Measurements from ENCODE around the gene COL25A1.
A peak's percentile ranks its signal among the peaks of the same experiment; 100 is the strongest.
"Not testable (repeated sequence)": the region's sequence is repeated elsewhere in the genome, so short reads cannot be mapped to it uniquely, and the experiment has no call there.

COL25A1 gene

DNA sequence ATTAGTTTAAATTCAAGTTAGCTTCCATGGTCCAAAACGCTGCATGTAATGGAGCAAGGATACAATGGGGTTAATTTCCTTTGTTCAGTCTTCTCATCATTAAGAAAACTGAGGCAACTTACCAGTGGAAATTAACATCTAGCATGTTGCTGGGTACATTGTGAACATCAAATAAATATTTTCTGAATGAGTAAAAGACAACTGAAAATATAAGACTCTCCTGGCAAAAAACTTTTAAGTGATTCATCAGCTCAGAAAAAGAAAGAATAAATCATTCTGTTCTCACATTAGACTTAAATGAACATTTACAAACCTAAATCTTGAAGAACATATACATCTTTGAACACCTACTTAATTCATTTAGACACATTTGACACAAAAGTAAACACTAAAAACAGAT is 401.2 kb downstream of the COL25A1 start:
- no peak for DNase-seq

GRCh38 chr4:108900018-108900580 is 402.4 kb downstream of the COL25A1 start:
- no peak for DNase-seq

- DNase-seq: no peak
Observed at GRCh38 chr4:108893468-108893867, 409.0 kb downstream of the COL25A1 start.

- no peak for DNase-seq
Observed at GRCh38 chr4:108891896-108892590, 410.4 kb downstream of the COL25A1 start.

DNA sequence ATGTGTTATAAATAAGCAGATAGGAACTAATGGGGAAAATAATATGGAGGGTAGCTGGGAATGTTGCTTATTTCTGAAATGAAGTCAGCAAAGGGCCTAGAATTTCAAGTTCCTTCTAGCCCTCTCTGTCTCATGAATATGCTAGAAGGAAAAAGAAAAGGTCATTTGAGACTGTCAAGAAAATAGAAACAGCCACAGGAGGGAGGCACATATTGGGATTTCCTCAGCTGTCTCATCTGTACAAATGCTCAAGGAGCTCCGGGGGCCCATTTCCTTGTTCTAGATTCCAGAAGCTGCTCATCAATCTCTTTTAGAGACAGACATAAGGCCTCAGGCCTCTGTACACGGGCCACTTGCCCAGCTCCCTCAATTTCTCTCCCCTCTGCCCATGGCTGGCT is 412.0 kb downstream of the COL25A1 start:
- no peak for DNase-seq

DNA sequence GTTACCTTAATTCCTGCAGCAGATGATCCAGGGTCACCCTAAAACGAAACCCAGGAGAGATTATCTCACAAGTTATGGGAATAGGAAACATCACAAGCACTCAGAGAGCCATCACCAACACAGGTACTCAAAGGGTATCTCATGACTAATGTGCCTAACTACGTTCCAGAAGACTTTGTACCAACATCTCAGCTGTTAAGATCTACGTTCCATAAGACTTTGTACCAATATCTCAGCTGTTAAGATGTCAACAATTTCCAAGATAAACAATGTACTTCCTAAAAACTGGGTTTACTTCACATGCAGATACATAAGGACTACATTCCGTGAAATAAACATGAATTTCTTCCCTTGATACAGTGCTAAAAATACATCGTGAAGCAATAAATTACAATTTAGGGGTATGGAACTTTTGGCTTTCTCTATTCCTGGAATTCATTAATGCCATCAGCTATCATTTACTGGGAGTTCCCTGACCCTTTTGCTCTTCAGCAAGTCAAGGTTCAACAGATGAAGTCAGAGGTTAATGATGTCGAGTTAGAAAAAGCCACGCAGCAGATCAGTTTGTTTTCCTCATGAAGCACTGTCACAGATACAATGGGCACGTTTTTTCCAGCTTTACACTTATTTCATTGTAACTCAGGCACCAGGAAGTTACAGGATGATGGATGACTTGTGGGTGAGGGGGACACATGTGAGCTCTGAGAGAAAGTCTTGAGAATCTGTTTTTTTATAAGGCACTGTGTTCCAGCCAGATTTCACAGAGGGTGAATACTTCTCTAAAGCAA is 412.6 kb downstream of the COL25A1 start:
- no peak for DNase-seq

DNA sequence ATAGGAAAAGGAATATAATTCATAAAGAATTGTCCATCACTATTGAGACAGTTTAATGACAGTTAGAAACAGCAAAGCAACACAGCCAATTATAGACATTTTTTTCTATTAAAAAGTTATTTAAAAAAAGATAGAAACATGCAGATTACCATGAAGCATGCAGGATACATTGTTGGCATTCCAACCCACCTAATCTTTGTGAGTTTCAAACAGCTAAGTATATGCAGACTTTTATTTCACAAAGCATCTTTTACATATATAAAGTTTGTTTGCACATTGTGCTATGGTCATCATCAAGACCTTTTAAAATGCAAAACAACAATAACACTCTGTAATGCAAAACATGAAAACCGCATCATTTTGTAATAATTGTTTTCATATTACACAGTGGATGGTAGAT is 413.7 kb downstream of the COL25A1 start:
- no peak for DNase-seq

GRCh38 chr4:108887034-108887433 is 415.4 kb downstream of the COL25A1 start:
- DNase-seq: no peak

DNA sequence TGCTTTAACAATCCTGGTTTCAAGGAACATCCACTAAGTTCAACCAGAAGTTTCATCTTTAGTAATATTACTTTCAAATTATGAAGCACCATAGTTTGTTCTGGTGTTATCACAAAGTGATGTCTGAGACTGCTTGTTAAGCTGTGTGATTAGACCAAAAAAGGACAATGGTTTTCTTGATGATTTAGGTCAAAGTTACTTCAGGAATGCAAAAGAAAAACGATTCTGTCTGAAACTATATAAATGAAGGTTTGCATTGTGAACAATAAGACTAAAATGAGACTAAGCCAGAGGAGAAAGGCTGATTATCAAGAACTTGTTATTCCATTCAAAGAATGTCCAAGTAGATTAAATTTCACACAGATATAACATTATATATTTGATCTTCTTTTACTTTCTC is 417.2 kb downstream of the COL25A1 start:
- DNase-seq: no peak

- no peak for DNase-seq
Observed at GRCh38 chr4:108884596-108884995, 417.9 kb downstream of the COL25A1 start.

DNA sequence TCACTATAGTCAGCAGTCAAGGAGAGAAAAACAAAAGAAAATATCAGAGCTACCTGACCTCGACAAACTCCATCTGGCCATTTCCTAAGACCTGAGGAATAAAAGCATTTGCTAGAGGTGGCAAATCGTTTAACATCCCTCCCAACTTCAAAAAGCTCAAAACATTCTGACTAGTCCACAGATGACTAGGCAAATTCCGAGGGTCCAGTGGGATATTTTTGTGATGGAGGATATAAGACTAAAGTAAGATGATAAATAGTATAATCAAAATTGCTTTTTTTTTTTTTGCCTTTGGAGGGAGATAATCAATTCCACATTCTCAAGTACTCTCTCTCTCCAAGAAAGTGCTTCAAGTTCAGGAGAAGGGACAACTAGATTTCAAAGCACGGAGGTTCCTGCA is 420.5 kb downstream of the COL25A1 start:
- no peak for DNase-seq

DNA sequence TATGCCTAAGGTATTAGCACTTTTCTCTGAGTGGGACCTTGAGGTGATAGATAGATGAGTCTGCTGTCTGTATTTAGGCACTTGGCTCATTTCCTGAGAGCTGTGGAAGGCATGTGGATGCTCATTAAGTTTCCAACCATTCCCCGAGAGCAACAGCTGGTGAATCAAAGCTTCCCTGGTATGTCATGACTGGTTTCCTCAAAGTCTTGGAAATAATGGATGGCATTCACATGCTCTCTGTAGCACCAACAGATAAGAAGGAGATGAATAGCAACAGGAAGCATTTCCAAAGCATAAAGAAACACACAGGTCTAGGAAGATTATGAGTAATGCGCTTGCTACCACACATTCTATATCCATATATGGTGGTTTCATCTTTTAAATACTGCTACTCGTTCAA is 421.3 kb downstream of the COL25A1 start:
- no peak for DNase-seq

DNA sequence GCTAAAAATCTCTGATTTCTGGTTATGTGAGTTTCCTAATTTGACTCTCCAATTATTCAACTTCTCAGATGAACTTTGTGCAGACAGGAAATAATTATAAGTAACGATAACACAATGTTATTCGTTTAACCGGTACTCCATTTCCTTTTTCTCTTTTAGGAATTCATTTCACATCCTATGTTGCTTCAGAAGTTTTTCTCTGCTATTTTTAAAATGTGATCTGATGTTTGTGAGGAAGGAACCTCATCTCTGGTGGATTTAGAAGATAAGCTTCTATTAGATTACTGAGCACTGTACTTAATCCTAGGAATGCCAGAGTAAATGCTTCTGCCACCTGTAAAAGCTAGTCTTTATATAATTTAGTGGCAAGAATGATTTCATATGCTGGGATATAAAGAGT is 423.7 kb downstream of the COL25A1 start:
- DNase-seq: no peak

GRCh38 chr4:108877821-108878220 is 424.6 kb downstream of the COL25A1 start:
- no peak for DNase-seq

GRCh38 chr4:108874806-108875205 is 427.7 kb downstream of the COL25A1 start:
- DNase-seq: no peak

- not testable (repeated sequence) for DNase-seq
Observed at GRCh38 chr4:108869970-108870369, 432.5 kb downstream of the COL25A1 start.

- DNase-seq: no peak
Observed at GRCh38 chr4:108868606-108869227, 433.7 kb downstream of the COL25A1 start.

GRCh38 chr4:108867476-108867875 is 435.0 kb downstream of the COL25A1 start:
- DNase-seq: no peak

DNA sequence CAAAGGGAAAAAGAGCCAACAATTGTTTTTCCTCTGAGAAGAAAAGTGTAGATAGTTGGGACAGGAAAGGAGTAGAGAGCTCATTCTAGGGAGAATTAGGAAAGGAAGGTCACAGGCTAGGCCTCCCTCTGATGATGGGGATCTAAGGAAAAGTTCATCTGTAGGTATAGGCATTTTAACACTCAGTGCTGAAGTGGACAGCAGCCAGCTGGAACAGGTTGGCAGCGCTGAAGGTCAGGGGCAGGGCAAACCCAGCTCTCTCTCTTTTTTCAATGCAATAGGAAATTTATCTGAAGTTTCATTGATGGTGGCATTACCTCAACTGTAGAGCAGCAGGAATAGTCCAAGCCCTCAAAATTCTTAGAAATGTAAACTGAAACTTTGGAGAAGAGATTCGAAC is 441.1 kb downstream of the COL25A1 start:
- no peak for DNase-seq

GRCh38 chr4:108854786-108855185 is 447.7 kb downstream of the COL25A1 start:
- no peak for DNase-seq

GRCh38 chr4:108852691-108853090 is 449.8 kb downstream of the COL25A1 start:
- peak; percentile 3 for DNase-seq

DNA sequence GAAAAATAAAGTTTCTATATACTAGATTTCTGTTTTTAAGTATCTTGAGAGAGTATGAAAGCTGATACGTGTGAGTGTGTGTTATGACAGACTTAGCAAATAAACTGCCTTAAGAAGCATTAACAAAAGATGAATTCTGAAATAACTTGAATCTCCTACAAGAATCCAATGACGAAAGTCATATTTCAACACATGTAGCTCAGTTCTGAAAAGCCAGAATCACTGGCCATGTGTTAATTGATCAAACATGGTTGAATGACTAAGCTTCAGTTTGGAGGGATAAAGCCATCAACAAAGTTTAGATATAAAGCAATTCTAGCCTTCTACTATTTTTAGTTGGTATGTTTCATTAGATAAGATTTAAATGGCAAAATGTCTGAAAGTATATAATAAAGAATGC is 451.1 kb downstream of the COL25A1 start:
- DNase-seq: no peak

DNA sequence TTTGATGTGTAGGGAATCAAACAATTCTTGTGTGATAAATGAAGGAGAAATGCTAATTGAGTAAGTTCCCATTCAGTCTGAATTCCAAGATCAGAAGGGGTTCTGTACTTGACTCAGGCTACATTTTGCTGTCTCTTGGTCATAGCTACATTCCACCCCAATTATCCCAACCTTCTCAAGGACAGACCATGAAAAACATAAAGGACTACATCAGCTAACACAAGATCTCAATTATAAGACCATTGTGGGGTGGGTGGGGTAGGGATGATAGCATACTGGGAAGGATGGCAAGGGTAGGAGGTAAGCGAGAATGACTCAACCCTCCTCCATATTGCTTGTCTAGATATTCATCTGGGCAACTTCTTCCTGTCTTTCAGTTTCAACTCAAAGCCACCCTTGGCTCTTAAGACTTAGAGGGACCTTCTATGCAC is 452.2 kb downstream of the COL25A1 start:
- DNase-seq: no peak

All from central memory CD4-positive, alpha-beta T cell (primary cell).